ENCODE results near the gene ACKR2.

ACKR2 gene

GRCh38 chr3:42809202-42809601 is at the start of gene ACKR2:
Gene ACKR2, plus strand, starts transcription at chr3:42809445. Its CDS starts 55,058 bp downstream, at chr3:42864503.
- no peak for TF ChIP-seq CTCF (conservative IDR thresholded peaks at IDR 0.05; ENCODE audit: low read depth, low read length)

GRCh38 chr3:42762046-42762724 is 47.1 kb upstream of the ACKR2 start:
- H3K4me3 ChIP-seq (ENCODE audit: low read length), result no peak overlapping the region
- no peak for DNase-seq (ENCODE audit: low read depth)
- TF ChIP-seq CTCF (conservative IDR thresholded peaks at IDR 0.05; ENCODE audit: low read depth, low read length), result no peak

More at GRCh38 chr3:42809202-42809601, at the start of gene ACKR2:
- no peak for DNase-seq (ENCODE audit: low read depth)
- no peak within 1 kb of the TSS for H3K4me3 ChIP-seq (ENCODE audit: low read length)

- no peak overlapping the region for H3K4me3 ChIP-seq (ENCODE audit: low read length)
Observed at GRCh38 chr3:42763021-42763420, 46.2 kb upstream of the ACKR2 start.

GRCh38 chr3:42764115-42764514 is 45.1 kb upstream of the ACKR2 start:
- no peak for TF ChIP-seq CTCF (conservative IDR thresholded peaks at IDR 0.05; ENCODE audit: low read depth, low read length)
- H3K4me3 ChIP-seq (ENCODE audit: low read length), result no peak overlapping the region
- DNase-seq (ENCODE audit: low read depth), result no peak

More at GRCh38 chr3:42763021-42763420, 46.2 kb upstream of the ACKR2 start:
- no peak for TF ChIP-seq CTCF (conservative IDR thresholded peaks at IDR 0.05; ENCODE audit: low read depth, low read length)
- DNase-seq (ENCODE audit: low read depth), result peak; percentile 50

- no peak overlapping the region for H3K4me3 ChIP-seq (ENCODE audit: low read length)
- no peak for DNase-seq (ENCODE audit: low read depth)
- no peak for TF ChIP-seq CTCF (conservative IDR thresholded peaks at IDR 0.05; ENCODE audit: low read depth, low read length)
Observed at GRCh38 chr3:42764561-42765295, 44.5 kb upstream of the ACKR2 start.

GRCh38 chr3:42769477-42770131 is 39.6 kb upstream of the ACKR2 start:
- no peak for TF ChIP-seq CTCF (conservative IDR thresholded peaks at IDR 0.05; ENCODE audit: low read depth, low read length)
- DNase-seq (ENCODE audit: low read depth), result no peak
- H3K4me3 ChIP-seq (ENCODE audit: low read length), result no peak overlapping the region
